Measurements from ENCODE around the gene USP43.

DNA sequence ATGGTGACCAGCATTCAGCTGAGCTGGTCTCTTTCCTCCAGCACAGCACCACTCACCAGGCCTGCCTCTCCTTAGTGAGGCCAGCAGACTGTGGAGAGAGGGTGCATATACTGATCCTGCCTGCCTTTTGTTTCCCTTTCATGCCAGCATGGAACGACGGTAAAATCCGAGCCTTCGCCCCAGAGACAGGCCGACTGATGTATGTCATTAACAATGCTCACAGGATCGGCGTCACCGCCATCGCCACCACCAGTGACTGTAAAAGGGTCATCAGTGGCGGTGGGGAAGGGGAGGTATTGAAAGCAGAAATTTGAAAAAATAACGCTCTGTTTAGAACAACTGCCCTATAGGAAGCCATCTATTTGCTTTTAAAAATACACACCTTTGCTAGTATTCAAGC, 12.6 kb upstream of the USP43 start:
- TF ChIP-seq, protein P1, sequence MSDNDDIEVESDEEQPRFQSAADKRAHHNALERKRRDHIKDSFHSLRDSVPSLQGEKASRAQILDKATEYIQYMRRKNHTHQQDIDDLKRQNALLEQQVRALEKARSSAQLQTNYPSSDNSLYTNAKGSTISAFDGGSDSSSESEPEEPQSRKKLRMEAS (IDR thresholded peaks at IDR 0.05; ENCODE audit: low read depth) = no peak
- TF ChIP-seq CTCF (IDR thresholded peaks at IDR 0.05) = no peak
- TF ChIP-seq MXI1 (IDR thresholded peaks at IDR 0.05; ENCODE audit: low read depth, low read length) = no peak
- no peak for TF ChIP-seq SIN3A (IDR thresholded peaks at IDR 0.05; ENCODE audit: borderline replicate concordance, low read depth, low read length)
- no peak for TF ChIP-seq POLR2AphosphoS5 (IDR thresholded peaks at IDR 0.05; ENCODE audit: low read depth, low read length)
- TF ChIP-seq EP300 (IDR thresholded peaks at IDR 0.05; ENCODE audit: borderline replicate concordance in 1 of 2, low read depth in 1 of 2, low read length in 1 of 2) = no peak
- no peak for TF ChIP-seq USF1 (IDR thresholded peaks at IDR 0.05; ENCODE audit: borderline replicate concordance, low read depth)
- TF ChIP-seq EZH2phosphoT487 (IDR thresholded peaks at IDR 0.05; ENCODE audit: borderline replicate concordance, low read depth) = no peak
- TF ChIP-seq REST (IDR thresholded peaks at IDR 0.05; ENCODE audit: low read depth, low read length) = no peak
- no peak for TF ChIP-seq RFX5 (IDR thresholded peaks at IDR 0.05; ENCODE audit: low read length)
- no peak for TF ChIP-seq TCF12 (IDR thresholded peaks at IDR 0.05)
- TF ChIP-seq, protein P2, sequence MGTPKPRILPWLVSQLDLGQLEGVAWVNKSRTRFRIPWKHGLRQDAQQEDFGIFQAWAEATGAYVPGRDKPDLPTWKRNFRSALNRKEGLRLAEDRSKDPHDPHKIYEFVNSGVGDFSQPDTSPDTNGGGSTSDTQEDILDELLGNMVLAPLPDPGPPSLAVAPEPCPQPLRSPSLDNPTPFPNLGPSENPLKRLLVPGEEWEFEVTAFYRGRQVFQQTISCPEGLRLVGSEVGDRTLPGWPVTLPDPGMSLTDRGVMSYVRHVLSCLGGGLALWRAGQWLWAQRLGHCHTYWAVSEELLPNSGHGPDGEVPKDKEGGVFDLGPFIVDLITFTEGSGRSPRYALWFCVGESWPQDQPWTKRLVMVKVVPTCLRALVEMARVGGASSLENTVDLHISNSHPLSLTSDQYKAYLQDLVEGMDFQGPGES (IDR thresholded peaks at IDR 0.05; ENCODE audit: low read depth, low read length) = no peak
- no peak for TF ChIP-seq RCOR1 (IDR thresholded peaks at IDR 0.05; ENCODE audit: low read length)
